ENCODE measurements around the gene PPP1CA. TPM values are rescaled to one million over a fixed set of nuclear protein-coding genes. Genes with fewer than 3 reads are reported as not detected.

The PPP1CA gene
- total RNA-seq, 1 donor from 2014 or later: 124 TPM

- DNase-seq (ENCODE audit: low spot score): no peak
Observed at GRCh38 chr11:67417425-67417824, 15.8 kb upstream of the PPP1CA start.

DNA sequence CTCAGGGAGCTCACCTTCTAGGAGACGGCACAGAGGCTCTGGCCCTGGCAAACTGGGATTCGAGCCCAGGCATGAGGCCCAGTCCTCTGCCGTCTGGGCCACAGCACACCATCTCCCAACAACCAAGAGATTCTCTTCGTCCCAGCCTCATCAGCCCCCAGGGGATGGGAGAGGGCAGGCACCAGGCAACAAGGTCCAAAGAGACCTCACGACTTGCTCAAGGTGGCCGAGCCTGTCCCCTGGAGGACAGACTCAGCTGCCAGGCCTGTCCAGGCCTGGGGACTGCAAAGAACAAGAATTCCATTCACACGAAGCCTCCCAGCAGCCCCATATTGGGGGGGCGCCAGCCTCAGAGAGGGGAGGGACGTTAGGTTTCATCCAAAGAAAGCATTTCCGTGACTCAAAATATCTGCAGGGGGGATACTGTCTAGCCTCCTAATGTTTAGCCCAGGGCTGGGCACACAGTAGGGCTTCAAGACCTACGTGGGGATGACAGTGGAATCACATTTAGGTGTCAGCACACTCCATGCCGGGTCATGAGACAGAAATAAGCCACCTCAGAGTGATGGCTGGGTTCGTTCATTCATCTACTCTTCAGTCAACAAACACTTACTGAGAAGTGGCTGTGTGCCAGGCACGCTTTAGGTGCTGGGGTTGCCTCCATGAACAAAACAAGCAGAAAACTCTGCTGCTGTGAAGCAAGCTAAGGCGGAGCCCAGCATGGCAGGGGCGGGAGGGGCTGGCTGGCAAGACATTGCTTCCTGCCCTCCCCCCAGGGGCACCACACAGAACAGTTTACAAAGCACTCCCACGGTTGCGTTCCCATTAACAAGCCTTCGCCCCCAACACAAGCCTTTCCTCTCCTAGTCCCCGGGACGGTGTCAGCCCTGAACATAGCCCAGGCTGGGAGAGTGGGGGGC, 15.0 kb upstream of the PPP1CA start:
- no peak for DNase-seq (ENCODE audit: low spot score)

GRCh38 chr11:67415501-67416304, 14.0 kb upstream of the PPP1CA start, which contains the start of gene CARNS1:
TSS of gene CARNS1 (plus strand) at chr11:67415678. CDS start at chr11:67416200, 522 bp downstream.
- no peak for DNase-seq (ENCODE audit: low spot score)

DNA sequence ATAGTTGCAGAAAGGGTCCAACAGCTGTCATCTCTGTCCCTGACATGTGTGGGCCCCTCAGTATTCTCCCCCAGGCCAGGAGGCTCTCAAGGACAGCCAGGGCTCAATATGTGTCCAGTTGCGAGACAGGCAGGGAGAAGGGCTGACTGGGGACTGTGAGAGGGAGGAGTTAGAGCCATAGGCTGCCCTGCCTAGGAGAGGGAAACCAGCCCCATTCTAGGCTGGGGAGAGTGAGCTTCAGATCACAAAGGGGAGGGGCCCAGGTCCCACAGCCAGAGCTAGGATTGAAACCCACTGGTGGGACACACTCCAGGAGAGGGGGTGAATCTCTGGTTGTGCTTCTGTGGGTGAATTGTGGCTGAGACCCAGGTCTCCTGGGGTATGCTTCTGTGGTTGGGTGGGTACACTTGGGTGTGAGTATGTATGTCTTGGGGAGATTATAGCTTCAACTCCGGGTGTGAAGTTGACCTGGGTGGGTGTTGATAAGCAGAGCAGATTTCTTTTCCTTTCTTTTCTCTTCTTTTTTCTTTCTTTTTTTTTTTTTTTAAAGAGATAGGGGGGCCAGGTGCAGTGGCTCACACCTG, 11.7 kb upstream of the PPP1CA start:
- DNase-seq (ENCODE audit: low spot score): no peak

DNA sequence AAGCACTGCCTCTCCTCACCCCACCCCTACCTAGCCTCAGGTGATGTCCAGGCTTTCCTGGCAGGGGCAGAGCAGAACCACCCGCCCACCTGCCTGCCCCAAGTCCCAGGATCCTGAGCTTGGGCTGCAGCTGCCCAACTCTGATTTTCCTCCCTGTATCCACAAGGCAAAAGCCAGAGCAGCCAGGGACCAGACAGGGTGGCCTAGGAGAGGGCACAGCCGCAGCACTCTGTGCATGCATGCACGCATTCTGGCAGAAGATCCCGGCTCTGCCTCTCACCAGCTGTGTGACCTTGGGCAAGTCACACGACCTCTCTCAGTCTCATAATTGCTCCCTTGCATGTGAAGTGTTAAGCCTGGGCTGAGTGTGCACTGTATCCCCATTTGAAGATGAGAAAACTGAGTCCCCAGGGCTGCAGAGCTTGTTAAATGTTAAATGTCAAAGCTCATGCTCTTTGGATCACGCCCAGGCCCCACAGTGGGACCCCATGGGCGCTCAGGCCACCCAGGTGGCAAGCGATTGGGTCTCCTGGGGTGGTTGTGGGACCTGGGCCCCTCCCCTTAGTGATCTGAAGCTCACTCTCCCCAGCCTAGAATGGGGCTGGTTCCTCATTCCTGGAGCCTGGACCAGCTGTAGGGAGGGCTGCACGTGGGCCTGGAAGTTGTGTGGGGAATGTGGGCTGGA, 11.0 kb upstream of the PPP1CA start:
- no peak for DNase-seq (ENCODE audit: low spot score)

- no peak for DNase-seq (ENCODE audit: low spot score)
Observed at GRCh38 chr11:67411785-67412152, 10.1 kb upstream of the PPP1CA start.

GRCh38 chr11:67410984-67411784, 9.5 kb upstream of the PPP1CA start:
- no peak for DNase-seq (ENCODE audit: low spot score)

GRCh38 chr11:67410369-67410831, 8.7 kb upstream of the PPP1CA start:
- DNase-seq (ENCODE audit: low spot score): no peak

DNA sequence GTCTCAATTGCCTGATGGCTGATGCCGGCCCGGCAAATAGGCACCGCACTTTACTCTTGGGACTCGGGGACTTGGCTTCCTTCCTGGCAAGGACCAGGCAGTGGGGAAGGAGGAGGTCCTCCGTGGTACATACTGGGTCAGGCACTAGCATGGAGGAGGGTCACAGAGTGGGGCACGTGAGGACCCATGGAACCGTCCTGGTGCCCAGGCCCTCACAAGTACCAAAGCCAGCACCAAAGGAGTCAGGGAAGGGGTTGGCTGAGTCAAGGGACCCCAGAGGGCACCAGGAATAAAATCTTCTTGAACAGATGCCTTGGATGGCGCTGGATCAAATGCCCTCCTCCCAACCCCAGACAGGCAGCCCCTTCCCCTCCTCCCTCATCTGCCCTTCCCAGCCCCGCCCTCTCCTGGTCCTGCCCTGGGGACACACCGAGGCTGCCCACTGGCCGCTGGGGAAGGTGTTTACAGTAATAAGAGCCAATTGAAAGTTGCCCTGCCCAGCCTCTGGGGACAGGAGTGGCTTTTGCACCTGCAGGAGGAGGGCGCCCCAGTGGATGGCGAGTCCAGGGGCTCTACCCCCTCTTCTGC, 8.2 kb upstream of the PPP1CA start:
- DNase-seq (ENCODE audit: low spot score): no peak

DNA sequence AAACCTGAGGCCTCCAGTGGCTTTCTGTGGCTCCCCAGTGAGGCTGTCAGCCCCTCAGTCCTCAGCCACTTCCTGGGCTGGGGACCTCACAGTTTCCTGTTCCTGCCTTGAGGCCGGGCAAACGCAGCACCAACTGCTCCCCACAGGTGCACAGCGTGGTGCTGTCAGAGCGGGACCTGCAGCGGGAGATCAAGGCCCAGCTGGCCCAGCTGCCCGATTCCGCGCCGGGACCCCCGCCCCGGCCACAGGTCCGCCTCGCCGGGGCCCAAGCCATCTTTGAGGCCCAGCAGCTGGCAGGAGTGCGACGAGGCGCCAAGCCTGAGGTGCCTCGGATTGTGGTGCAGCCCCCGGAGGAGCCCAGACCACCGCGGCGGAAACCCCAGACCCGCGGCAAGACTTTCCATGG, 7.6 kb upstream of the PPP1CA start:
- no peak for DNase-seq (ENCODE audit: low spot score)

DNA sequence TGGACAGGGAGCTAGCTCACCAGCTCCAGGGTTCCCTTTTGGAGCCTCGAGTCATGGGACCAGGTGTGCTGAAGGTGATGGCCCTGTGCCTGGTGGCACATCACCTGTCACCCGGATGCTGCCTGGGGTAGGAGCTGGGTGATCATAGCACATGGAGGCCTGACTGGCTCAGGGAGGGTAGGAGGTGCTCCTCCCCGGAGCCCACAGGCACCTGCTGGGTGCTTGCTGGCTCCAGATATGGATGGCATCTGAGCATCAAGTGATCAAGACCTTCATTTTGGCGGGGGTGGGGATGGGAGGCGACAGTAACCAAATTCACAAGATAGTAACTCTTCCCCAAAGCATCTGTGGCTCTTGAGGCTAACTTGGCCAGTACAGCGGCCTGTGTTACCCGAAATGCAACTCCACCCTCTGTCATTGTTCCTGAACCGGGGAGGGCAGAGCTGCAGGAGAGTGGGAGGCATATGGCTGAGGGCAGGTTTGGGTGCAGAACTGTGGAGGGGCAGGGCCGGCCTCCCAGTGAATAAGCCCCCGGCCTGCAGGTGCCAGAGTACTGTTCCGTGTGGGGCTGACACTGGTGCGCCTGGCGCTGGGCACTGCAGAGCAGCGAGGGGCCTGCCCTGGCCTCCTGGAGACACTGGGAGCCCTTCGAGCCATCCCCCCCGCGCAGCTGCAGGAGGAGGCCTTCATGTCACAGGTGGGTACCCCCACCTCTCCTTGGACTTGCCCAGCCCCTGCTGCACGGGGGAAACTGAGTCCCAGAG, 7.0 kb upstream of the PPP1CA start:
- DNase-seq (ENCODE audit: low spot score): no peak

- DNase-seq (ENCODE audit: low spot score): no peak
Observed at GRCh38 chr11:67407688-67408163, 6.1 kb upstream of the PPP1CA start.

GRCh38 chr11:67406969-67407687, 5.5 kb upstream of the PPP1CA start:
- DNase-seq (ENCODE audit: low spot score): no peak

GRCh38 chr11:67406420-67406968, 4.8 kb upstream of the PPP1CA start:
- DNase-seq (ENCODE audit: low spot score): no peak

- DNase-seq (ENCODE audit: low spot score): no peak
Observed at GRCh38 chr11:67405688-67406339, 4.2 kb upstream of the PPP1CA start.

- no peak for DNase-seq (ENCODE audit: low spot score)
Observed at GRCh38 chr11:67405196-67405567, 3.5 kb upstream of the PPP1CA start.

GRCh38 chr11:67404515-67405195, 3.0 kb upstream of the PPP1CA start:
- DNase-seq (ENCODE audit: low spot score): no peak

All from ureter (tissue), 1 donor.